Choroid plexus epithelial cell (primary cell): ENCODE measurements around the gene MRPS31.

Experiments used
- DNase-seq: peaks from one replicate; pipeline ENCODE4 v3.0.0-alpha.2; 2010; ENCODE audit warnings: low read depth
- H3K4me3 ChIP-seq: 2 replicates; pipeline ENCODE4 v1.5.1; 2011; ENCODE audit warnings: low read depth, mild to moderate bottlenecking, control low read depth, low read length, moderate library complexity
- TF ChIP-seq, protein P1 (sequence below): conservative IDR thresholded peaks from 2 replicates; pipeline ENCODE4 v1.5.1; 2011; ENCODE audit warnings: low read depth, mild to moderate bottlenecking, control low read depth, inconsistent platforms, low read length, moderate library complexity

Gene MRPS31

DNA sequence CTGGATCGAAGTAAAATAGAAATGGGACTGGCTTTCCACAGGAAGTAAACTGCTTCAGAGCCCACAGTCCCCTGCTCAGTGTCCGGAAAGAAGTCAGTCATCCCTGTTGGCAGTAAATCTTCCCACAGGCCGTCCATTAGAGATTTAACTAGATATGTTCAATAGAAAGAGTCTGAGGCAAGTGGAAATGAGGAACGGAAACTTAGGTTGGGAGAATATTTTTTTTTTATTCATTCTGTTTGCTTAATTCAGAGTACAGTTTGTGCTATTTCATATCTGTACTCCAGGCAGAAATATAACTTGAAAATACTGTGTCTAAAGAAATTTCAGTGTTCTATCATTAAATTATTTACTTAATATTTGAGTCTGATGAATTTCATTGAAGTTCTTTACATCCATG, 41.1 kb upstream of the MRPS31 start:
- no peak overlapping the region for H3K4me3 ChIP-seq
- TF ChIP-seq, protein P1, sequence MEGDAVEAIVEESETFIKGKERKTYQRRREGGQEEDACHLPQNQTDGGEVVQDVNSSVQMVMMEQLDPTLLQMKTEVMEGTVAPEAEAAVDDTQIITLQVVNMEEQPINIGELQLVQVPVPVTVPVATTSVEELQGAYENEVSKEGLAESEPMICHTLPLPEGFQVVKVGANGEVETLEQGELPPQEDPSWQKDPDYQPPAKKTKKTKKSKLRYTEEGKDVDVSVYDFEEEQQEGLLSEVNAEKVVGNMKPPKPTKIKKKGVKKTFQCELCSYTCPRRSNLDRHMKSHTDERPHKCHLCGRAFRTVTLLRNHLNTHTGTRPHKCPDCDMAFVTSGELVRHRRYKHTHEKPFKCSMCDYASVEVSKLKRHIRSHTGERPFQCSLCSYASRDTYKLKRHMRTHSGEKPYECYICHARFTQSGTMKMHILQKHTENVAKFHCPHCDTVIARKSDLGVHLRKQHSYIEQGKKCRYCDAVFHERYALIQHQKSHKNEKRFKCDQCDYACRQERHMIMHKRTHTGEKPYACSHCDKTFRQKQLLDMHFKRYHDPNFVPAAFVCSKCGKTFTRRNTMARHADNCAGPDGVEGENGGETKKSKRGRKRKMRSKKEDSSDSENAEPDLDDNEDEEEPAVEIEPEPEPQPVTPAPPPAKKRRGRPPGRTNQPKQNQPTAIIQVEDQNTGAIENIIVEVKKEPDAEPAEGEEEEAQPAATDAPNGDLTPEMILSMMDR, result no peak
- no peak for DNase-seq

DNA sequence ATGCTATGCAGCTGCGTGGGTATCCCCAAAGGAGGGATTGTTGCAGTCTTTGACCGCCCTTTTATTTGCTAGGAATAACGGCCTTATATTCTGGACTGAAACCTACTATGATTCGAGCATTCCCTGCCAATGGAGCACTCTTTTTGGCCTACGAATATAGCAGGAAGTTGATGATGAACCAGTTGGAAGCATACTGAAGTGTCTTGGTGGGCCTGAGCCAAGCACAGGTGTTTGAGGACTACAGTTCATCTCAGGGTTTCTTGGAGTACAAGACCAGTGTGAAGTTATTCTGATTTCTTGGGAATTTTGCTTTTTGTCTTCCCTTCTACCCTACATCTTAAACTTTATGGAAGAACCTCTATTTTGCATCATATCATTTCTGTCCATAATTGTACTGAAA, 38.5 kb upstream of the MRPS31 start:
- H3K4me3 ChIP-seq, result no peak overlapping the region
- TF ChIP-seq, protein P1, result no peak
- DNase-seq, result no peak

DNA sequence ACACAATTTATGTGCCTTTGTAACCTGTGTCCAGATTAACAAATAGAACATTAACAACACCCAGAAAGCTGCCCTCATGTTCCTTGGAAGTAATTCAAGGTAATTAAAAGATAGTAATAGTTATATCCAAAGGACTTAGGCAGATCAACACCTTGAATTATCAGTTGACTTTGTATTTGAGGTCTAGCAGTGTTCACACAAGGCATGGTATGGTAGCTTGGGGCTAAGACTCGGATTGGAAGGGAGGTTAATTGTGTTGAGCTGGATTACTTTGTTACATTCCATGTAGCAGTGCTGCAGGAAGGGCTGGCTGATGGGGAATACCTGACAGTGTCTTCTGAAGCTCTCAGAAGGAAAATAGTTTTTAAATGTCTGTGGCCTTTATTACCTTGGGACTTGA, 35.3 kb upstream of the MRPS31 start:
- DNase-seq, result no peak
- TF ChIP-seq, protein P1, result no peak

DNA sequence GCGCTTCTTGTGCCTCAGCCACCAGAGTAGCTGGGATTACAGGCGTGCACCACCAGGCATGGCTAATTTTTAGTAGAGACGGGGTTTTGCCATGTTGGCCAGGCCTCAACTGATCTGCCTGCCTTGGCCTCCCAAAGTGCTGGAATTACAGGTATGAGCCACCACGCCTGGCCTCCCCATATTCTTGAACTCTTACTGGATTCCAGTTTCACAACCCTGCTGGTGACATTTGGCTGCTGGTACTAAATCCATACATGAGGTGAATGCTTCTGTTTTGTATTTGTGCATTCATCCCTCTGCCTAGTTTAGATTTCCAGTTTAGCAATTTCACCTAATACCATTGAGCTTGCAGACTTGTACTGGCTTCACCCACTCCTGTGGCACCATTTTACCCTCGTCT, 32.3 kb upstream of the MRPS31 start:
- TF ChIP-seq, protein P1, result no peak
- H3K4me3 ChIP-seq, result no peak overlapping the region

More for the DNA sequence above, 35.3 kb upstream of the MRPS31 start:
- H3K4me3 ChIP-seq, result no peak overlapping the region

DNA sequence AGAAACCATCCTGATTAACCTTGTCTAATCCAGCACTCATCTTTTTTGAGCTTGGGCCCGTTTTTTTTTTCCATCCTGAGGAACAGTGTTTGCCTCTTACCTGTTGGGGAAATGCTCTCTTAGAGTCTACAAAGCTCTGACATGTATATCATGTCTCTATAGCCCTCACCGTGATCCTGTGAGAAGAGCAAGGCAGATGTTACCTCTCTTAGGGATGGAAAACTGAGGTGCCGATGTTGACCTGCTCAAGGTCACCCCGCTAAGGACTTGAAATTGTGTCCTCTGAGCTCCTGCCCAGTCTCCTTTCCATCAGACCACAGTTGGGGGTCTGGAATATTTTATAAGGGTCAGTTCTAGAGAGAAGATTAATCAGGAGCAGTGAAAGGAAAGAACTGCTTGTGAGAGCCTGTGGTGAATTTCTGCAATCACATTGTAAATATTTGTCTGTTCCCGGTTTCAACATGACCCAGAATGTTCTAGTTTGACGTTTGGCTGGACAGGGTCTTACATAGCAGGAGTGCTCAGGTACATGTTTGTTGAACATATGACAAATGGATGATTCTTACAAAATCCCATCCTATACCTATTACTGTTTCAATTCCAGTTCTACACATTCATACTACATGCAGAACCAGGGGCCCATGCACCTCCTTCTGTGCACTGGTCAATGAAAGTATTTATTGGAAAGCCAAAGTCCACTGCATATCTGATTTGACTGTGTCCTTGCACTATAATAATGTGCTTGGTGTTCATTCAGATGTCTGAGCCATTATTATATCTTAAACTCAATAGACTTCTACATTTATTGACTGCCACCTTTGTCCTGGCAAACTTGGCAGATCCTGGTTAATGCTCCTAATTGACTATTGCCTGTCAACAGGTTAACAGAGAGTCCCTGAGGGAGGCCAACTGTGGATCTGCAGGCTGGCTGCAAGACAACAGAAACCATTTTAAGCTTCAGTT, 30.5 kb upstream of the MRPS31 start:
- H3K4me3 ChIP-seq, result no peak overlapping the region
- DNase-seq, result no peak
- TF ChIP-seq, protein P1, result no peak

More for the DNA sequence above, 32.3 kb upstream of the MRPS31 start:
- no peak for DNase-seq

DNA sequence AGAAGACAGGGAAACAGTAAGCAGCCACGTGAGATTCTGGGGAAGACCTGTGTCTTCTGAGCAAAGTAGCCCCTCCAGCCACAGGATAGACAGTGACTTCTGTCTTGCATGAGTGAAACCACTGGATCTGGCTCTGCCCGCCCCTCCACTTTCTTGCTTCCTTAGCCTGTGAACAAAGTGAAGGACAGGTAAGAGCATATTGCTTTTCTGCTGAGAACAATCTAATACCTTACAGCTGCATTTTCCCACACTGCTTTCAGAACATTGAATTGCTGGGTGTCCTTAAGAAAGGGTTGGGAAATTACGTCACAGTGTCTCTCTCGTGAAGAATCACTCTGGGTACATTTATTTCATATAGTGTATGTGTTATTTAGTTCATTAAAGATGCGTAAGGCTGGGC, 29.6 kb upstream of the MRPS31 start:
- H3K4me3 ChIP-seq, result no peak overlapping the region
- TF ChIP-seq, protein P1, result no peak
- no peak for DNase-seq

DNA sequence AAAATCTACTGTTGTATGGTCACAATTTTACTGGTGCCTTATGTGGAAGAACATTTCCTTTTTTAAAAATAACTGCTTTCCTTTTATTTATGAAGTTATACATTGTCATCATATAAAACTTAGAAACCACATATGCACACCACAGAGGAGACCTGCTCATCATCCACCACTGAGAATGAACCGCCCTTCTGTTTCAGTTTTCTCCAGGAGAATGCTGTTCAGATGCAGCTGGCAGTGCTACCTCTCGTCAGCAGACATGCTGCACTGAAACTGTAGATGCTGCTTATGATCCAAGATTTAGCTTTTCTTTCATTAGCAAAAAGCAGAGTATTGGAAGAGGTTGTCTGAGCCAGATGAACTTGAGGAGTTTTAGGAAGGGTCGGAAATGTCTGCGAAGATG, 28.5 kb upstream of the MRPS31 start:
- DNase-seq, result no peak
- TF ChIP-seq, protein P1, result no peak
- no peak overlapping the region for H3K4me3 ChIP-seq
